Ascending aorta (tissue), 2 donors: Measurements from ENCODE around the gene THEM4. TPM values are rescaled to one million over a fixed set of nuclear protein-coding genes. Genes with fewer than 3 reads are reported as not detected.
"Not testable (repeated sequence)": the region's sequence is repeated elsewhere in the genome, so short reads cannot be mapped to it uniquely, and the experiment has no call there.

ENCODE experiments used
- DNase-seq, 2 donors: peaks; one replicate each; pipeline ENCODE4 v3.0.0-alpha.2; 2019; ENCODE audit warnings: low spot score in 2 of 2
- H3K27ac ChIP-seq, 2 donors: fragments of 200-600 bp; sonication (generic); one replicate each; pipeline ENCODE4 v1.5.1; 2016 to 2017; ENCODE audit warnings: mild to moderate bottlenecking in 1 of 2
- H3K27me3 ChIP-seq: fragments of 200-600 bp; sonication (generic); one replicate; pipeline ENCODE4 v1.5.1; 2017
- H3K36me3 ChIP-seq, 2 donors: fragments of 200-600 bp; sonication (generic); one replicate each; pipeline ENCODE4 v1.5.1; 2016
- H3K4me1 ChIP-seq, 2 donors: fragments of 200-600 bp; sonication (generic); one replicate each; pipeline ENCODE4 v1.5.1; 2016 to 2017; ENCODE audit warnings: mild to moderate bottlenecking in 1 of 2
- H3K4me3 ChIP-seq, 2 donors: fragments of 200-600 bp; sonication (generic); one replicate each; pipeline ENCODE4 v1.5.1; 2016 to 2017; ENCODE audit warnings: mild to moderate bottlenecking in 1 of 2
- H3K9me3 ChIP-seq, 2 donors: fragments of 200-600 bp; sonication (generic); one replicate each; pipeline ENCODE4 v1.5.1; 2016
- CTCF ChIP-seq, 3 experiments: fragments of 200-600 bp in 2 of 3; fragments of 450-650 bp in 1 of 3; sonication (generic) in 2 of 3; IDR thresholded peaks; one replicate each; pipeline ENCODE4 v1.5.1; 2016 to 2019; ENCODE audit warnings: antibody characterized with exemption in 3 of 3, mild to moderate bottlenecking in 1 of 3, moderate library complexity in 1 of 3
- intact Hi-C: fragments of 100-400 bp; cut with DNase I; formaldehyde crosslinking; loops from one replicate; pipeline ENCODE4 v1.15.1; 2023
- total RNA-seq: library from RNA; depleted of rRNA; stranded (reverse); fragments of >200 nt; gene quantifications from one replicate; pipeline ENCODE4 v1.1.0, GENCODE V29; 2016

THEM4 gene
- total RNA-seq, 1 donor from 2014 or later = 7.7 TPM

GRCh38 chr1:151887028-151887427, 22.3 kb downstream of the THEM4 start:
- Histone ChIP-seq H3K27me3 (no peaks in the 10 kb centered on the region), H3K9me3 (no peaks in the 10 kb centered on the region), H3K4me3 (no peak overlapping the region), H3K36me3 (peaks cover 10 to 27% of the 10 kb centered on the region in 2 donors), H3K4me1 (no peaks in the 10 kb centered on the region), H3K27ac (no peak overlapping the region)
- TF ChIP-seq CTCF (IDR thresholded peaks at IDR 0.05) = no peak
- intact Hi-C loops = no loop called here
- no peak for DNase-seq

GRCh38 chr1:151885479-151885878, 23.8 kb downstream of the THEM4 start:
- Histone ChIP-seq H3K4me1 (no peaks in the 10 kb centered on the region), H3K27me3 (no peaks in the 10 kb centered on the region), H3K4me3 (no peak overlapping the region), H3K9me3 (no peaks in the 10 kb centered on the region), H3K27ac (no peak overlapping the region), H3K36me3 (peaks cover 10 to 23% of the 10 kb centered on the region in 2 donors)
- DNase-seq = no peak
- intact Hi-C loops = no loop called here
- TF ChIP-seq CTCF (IDR thresholded peaks at IDR 0.05) = no peak

- H3K27ac ChIP-seq, DNase-seq, H3K9me3 ChIP-seq, H3K4me3 ChIP-seq, H3K4me1 ChIP-seq, H3K27me3 ChIP-seq, intact Hi-C loops: not testable (repeated sequence)
- peaks cover 10 to 23% of the 10 kb centered on the region in 2 donors for H3K36me3 ChIP-seq
Observed at GRCh38 chr1:151884879-151885278, 24.4 kb downstream of the THEM4 start.

GRCh38 chr1:151884445-151884844, 24.9 kb downstream of the THEM4 start:
- DNase-seq, H3K9me3 ChIP-seq, H3K27me3 ChIP-seq, H3K27ac ChIP-seq, H3K4me3 ChIP-seq, intact Hi-C loops, H3K4me1 ChIP-seq: not testable (repeated sequence)
- H3K36me3 ChIP-seq = peaks cover 10 to 23% of the 10 kb centered on the region in 2 donors

- DNase-seq, H3K4me1 ChIP-seq, intact Hi-C loops, H3K27ac ChIP-seq, H3K27me3 ChIP-seq, H3K4me3 ChIP-seq, H3K9me3 ChIP-seq: not testable (repeated sequence)
- peaks cover 10 to 23% of the 10 kb centered on the region in 2 donors for H3K36me3 ChIP-seq
Observed at GRCh38 chr1:151883898-151884297, 25.4 kb downstream of the THEM4 start.

- DNase-seq, H3K4me3 ChIP-seq: not testable (repeated sequence)
- H3K36me3 ChIP-seq = peaks cover 8 to 15% of the 10 kb centered on the region in 2 donors
Observed at GRCh38 chr1:151882918-151883317, 26.4 kb downstream of the THEM4 start.

GRCh38 chr1:151882466-151882865, 26.8 kb downstream of the THEM4 start:
- DNase-seq = no peak
- Histone ChIP-seq H3K4me1 (no peaks in the 10 kb centered on the region), H3K27me3 (no peaks in the 10 kb centered on the region), H3K27ac (no peak overlapping the region), H3K36me3 (peaks cover 5 to 10% of the 10 kb centered on the region in 2 donors), H3K9me3 (no peaks in the 10 kb centered on the region), H3K4me3 (no peak overlapping the region)
- TF ChIP-seq CTCF (IDR thresholded peaks at IDR 0.05) = no peak
- intact Hi-C loops = no loop called here

More at GRCh38 chr1:151882918-151883317, 26.4 kb downstream of the THEM4 start:
- H3K27ac ChIP-seq, intact Hi-C loops, H3K27me3 ChIP-seq, H3K4me1 ChIP-seq, H3K9me3 ChIP-seq: not testable (repeated sequence)

GRCh38 chr1:151881479-151881878, 27.8 kb downstream of the THEM4 start:
- Histone ChIP-seq H3K27ac (no peak overlapping the region), H3K4me1 (no peaks in the 10 kb centered on the region), H3K4me3 (no peak overlapping the region), H3K9me3 (no peaks in the 10 kb centered on the region), H3K27me3 (no peaks in the 10 kb centered on the region), H3K36me3 (peaks cover 5 to 11% of the 10 kb centered on the region in 2 donors)
- no peak for DNase-seq
- intact Hi-C loops = no loop called here
- TF ChIP-seq CTCF (IDR thresholded peaks at IDR 0.05) = no peak
